Measurements from ENCODE around the gene GIMD1. TPM values are rescaled to one million over a fixed set of nuclear protein-coding genes. Genes with fewer than 3 reads are reported as not detected.

The GIMD1 gene
- total and polyA plus RNA-seq, 9 of the 15 experiments (the other 6 are each of a cell fraction or from before 2014, with no cell fraction given): not detected

DNA sequence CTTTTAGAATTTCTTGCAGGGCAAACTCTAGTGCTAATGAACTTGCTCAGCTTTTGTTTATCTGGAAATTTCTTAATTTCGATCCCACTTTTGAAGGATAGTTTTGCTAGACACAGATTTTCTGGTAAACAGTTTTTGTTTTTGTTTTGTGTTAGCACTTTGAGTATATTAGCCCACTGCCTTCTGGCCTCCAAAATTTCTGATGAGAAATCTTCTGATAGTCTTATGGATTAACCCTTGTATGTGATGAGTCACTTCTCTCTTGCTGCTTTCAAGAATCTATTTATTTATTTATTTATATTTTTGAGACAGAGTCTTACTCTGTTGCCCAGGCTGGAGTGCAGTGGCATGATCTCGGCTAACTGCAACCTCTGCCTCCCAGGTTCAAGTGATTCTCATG is 27.0 kb upstream of the GIMD1 start:
- H4K20me1 ChIP-seq (replicated peaks; ENCODE audit: control insufficient read depth, insufficient read depth, low read length): no peaks in the 10 kb centered on the region
- WGBS (ENCODE audit: insufficient coverage, low coverage, missing lambda C conversion rate): 0% methylated on average over 2 of the region's 2 CpGs
- H3K79me2 ChIP-seq (ENCODE audit: control insufficient read depth, insufficient read depth, low read length): no peaks in the 10 kb centered on the region
- no TSS peak for BruUV-seq (replicated peaks)
- no peak for ATAC-seq
- CTCF ChIA-PET (ENCODE audit: low intra/inter-chr PET ratio): no interaction called here
- no peak for DNase-seq (ENCODE audit: extremely low read depth in 1 of 4, low spot score in 3 of 4)
- H3K9me3 ChIP-seq (replicated peaks; ENCODE audit: control insufficient read depth, insufficient read depth, low read depth, low read length): no peaks in the 10 kb centered on the region; the same call in 1 of the 2 replicates
- no peak overlapping the region for H3K27ac ChIP-seq (ENCODE audit: extremely low read depth, low read depth, low read length)
- H3K9ac ChIP-seq (ENCODE audit: insufficient read depth in 1 of 2, low read depth in 2 of 2, low read length in 2 of 2): no peak overlapping the region
- no peak overlapping the region for H3K4me2 ChIP-seq (ENCODE audit: insufficient read depth, low read length)
- H3K4me1 ChIP-seq (replicated peaks in 1 of 2; ENCODE audit: control insufficient read depth in 2 of 2, insufficient read depth in 2 of 2, low read length in 2 of 2): no peaks in the 10 kb centered on the region
- H3K36me3 ChIP-seq (ENCODE audit: control insufficient read depth, insufficient read depth, low read length): no peaks in the 10 kb centered on the region
- no peak overlapping the region for H3K4me3 ChIP-seq
- POLR2A ChIA-PET: no interaction called here
- 0 out of 2 replicates have a peak, but pooled peaks have one; percentile 60 for TF ChIP-seq TRIM28 (IDR thresholded peaks at IDR 0.05)
- TF ChIP-seq BRF1 (IDR thresholded peaks at IDR 0.05; ENCODE audit: borderline replicate concordance, extremely low read depth, insufficient read length): no peak
- in situ Hi-C loops (cut with MboI): no loop called here
- intact Hi-C loops (cut with micrococcal nuclease): no loop called here
- FAIRE-seq: no peak
- H3K27me3 ChIP-seq (ENCODE audit: control insufficient read depth in 2 of 2, insufficient read depth in 2 of 2, low read length in 2 of 2): no peaks in the 10 kb centered on the region
- H3K9me1 ChIP-seq (ENCODE audit: control insufficient read depth, insufficient read depth, low read length): no peaks in the 10 kb centered on the region
- no peak overlapping the region for H2AFZ ChIP-seq (ENCODE audit: low read depth, low read length)

DNA sequence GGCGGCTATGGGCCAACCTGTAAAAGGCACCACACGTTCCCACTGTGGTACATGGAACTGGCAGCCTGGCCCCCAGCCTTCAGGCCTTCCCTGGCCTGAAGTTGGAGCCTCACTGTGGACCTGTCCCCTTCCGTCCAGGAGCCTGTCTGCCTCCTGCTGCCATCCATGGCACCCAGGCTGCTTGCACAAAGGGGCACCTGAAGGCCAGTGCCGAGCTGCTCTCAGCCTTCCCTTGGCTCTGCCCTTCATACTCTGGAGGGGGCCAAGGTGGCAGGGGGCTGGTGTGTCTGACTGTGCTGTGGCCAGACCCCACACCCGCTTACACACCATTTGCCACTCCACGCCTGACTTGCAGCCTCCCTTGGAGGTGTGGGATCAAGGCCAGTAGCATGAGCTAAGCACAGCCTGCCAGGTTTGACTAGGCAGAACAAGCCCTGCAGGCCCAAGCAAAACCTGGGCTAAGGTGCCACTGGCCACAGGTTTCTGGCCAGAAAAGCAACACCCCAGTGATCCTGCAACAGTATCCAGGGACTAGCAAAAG is 17.3 kb upstream of the GIMD1 start:
- ATAC-seq (no peak), FAIRE-seq (no peak), DNase-seq (ENCODE audit: extremely low read depth in 1 of 4, low spot score in 3 of 4) (no peak)
- ChIA-PET POLR2A (interaction anchor here (0.8 to 1.1 kb wide), 2 partner anchors 17 to 30 kb away, joined by 3 read pairs; no protein-coding TSS in a partner anchor), CTCF (ENCODE audit: low intra/inter-chr PET ratio) (no interaction called here)
- H3K4me3 ChIP-seq: no peak overlapping the region
- no TSS peak for BruUV-seq (replicated peaks)
- H3K4me1 ChIP-seq (replicated peaks in 1 of 2; ENCODE audit: control insufficient read depth in 2 of 2, insufficient read depth in 2 of 2, low read length in 2 of 2): no peaks in the 10 kb centered on the region; a peak in 1 of 5 replicates
- no peaks in the 10 kb centered on the region for H4K20me1 ChIP-seq (replicated peaks; ENCODE audit: control insufficient read depth, insufficient read depth, low read length)
- TF ChIP-seq ZNF445 (CRISPR knock-in tag; IDR thresholded peaks at IDR 0.05; ENCODE audit: low read depth) (no peak), ZNF695 (CRISPR knock-in tag; IDR thresholded peaks at IDR 0.05) (no peak)
- H3K9ac ChIP-seq (ENCODE audit: insufficient read depth in 1 of 2, low read depth in 2 of 2, low read length in 2 of 2): no peak overlapping the region
- H3K9me1 ChIP-seq (ENCODE audit: control insufficient read depth, insufficient read depth, low read length): no peaks in the 10 kb centered on the region
- WGBS (ENCODE audit: insufficient coverage, low coverage, missing lambda C conversion rate): 0% methylated on average over 6 of the region's 6 CpGs
- no peak overlapping the region for H3K27ac ChIP-seq (ENCODE audit: extremely low read depth, low read depth, low read length)
- in situ Hi-C loops (cut with MboI): no loop called here
- no peaks in the 10 kb centered on the region for H3K27me3 ChIP-seq (ENCODE audit: control insufficient read depth in 2 of 2, insufficient read depth in 2 of 2, low read length in 2 of 2)
- no peaks in the 10 kb centered on the region for H3K36me3 ChIP-seq (ENCODE audit: control insufficient read depth, insufficient read depth, low read length)
- no peak overlapping the region for H3K4me2 ChIP-seq (ENCODE audit: insufficient read depth, low read length)
- H2AFZ ChIP-seq (ENCODE audit: low read depth, low read length): no peak overlapping the region
- no peaks in the 10 kb centered on the region for H3K9me3 ChIP-seq (replicated peaks; ENCODE audit: control insufficient read depth, insufficient read depth, low read depth, low read length)
- intact Hi-C loops (cut with micrococcal nuclease): no loop called here
- no peaks in the 10 kb centered on the region for H3K79me2 ChIP-seq (ENCODE audit: control insufficient read depth, insufficient read depth, low read length)

Measured in K562 (cell line).